LHCN-M2 (cell line): ENCODE results near the gene FER. TPM values are rescaled to one million over a fixed set of nuclear protein-coding genes. Genes with fewer than 3 reads are reported as not detected.
"Not testable (repeated sequence)": the region's sequence is repeated elsewhere in the genome, so short reads cannot be mapped to it uniquely, and the experiment has no call there.

Experiments used
- DNase-seq: peaks from one replicate; pipeline ENCODE4 v3.0.0-alpha.2; 2012; ENCODE audit warnings: low read depth
- total RNA-seq: library from RNA; depleted of rRNA; stranded (reverse); fragments of >200 nt; gene quantifications from 2 replicates; pipeline ENCODE4 v1.2.3, GENCODE V29; 2014

The FER gene
- total RNA-seq, 1 experiment from 2014 or later = 11.8 TPM

DNA sequence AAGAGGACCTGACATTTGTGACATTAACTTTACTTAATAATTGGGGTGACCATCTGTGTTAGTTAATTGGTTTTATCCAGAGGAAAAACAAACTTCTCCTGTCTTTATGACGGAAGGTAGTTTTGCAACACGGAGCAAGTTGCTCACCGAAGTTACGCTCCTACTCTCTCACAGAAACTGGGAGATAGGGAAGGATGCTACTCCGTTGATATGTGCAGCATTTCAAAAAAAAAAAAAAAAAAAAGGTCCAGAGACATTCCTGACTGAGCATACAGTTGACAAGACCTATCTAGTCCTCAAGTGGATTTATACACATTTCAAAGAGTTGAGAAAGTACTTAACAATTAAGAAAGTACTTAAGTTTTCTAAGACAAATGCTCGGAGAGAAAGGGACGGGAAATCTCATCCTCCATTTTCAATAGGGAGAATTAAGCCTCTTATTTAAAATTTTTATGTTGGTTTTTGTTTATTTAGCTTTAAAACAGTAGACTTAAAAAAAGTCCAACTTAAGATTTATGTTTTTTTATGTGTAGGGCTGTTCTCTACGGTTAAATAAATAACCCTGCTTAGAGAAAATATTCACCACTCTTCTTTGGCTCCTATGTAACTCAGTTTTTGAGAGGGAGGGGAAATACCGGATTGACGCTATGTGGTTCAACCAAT is 455 bp upstream of the FER start:
- no peak for DNase-seq

DNA sequence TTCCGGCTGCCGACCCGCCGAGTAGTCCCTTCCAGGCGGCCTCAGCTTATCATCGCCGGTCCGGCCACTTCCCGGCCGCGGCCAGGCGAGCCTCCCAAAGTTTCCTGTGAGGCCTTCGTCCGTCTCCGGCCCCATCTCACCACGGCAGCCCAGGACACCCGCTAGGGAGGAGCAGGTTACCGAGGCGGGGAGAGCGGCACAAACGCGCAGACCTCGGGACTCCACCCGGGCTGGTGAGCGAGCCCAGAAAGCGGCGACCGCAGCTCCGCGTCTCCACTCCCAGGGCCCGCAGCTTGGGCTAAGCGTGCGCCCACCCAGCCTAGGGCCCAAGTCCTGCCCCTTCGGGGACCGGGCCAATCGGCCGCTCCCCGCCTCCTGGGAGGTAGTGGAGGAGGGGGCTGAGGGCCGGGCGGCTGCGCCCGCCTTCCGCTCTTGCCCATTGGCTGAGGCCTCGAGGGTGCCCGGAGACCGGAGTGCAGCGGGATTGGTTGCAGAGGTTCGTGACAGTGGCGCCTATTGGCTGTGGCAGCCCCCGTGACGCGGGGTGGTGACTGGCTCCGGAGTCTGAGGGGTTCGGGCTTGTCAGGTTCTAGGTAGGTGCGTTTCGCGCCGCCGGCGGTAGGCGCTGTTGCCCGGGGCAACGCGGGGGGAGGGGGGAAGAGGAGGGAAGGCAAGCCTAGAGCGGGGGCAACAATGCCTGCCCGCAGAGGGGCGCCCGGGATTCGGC is 867 bp downstream of the FER start:
- peak; percentile 98 for DNase-seq

DNA sequence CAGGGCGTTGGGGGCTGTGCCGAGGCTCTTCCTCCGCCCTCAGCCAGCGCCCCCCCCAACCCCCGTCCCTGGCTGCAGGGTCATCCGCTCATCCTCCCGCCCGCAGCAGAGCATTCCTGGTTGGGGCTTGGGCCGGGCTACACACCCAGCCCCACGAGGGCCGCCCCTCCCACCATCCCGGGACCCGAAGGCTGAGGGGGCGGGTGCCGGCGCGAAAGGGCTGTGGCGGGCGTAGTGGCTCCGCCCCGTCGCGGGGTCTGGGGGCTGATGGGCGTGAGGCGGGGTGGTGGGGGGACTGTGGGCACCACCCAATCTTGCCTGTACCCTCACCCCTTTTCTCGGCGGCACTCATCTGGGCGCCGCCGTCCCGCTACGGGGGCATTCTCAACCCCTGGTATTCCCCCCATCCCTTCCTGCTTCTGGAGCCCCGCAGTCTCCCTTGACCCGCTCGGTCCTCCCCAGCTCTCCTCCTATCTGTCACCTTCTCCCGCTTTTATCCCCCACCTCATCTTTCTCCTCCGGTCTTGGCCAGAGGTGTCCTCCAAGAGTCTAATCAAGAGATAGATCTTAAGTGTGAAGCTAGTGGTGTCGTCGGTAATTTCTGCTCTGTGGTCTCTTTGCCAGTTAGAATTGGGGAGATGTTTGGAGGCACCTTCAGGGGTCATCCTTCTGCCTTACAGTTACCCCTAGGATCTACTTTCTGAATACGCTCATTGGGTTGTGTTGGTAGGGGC is 1.6 kb downstream of the FER start:
- peak; percentile 37 for DNase-seq

DNA sequence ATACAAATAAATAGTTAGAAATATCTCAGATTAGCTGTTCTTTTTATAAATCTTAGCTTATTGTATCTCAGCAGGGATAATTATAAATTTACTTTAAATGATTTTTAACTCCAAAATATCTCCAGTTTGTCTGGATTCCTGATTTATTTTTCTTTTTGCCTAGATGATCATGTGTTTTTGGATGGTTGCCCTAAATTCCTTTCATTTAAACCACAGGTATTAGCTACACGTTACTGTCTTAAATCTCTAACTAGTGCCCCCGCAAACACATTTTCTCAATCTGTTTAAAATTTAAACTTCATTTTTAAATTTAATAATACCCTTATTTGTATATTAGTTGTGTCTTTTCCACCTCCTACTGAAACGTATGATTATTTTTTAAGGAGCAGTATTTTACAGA is 5.6 kb downstream of the FER start:
- peak; percentile 26 for DNase-seq

- peak; percentile 57 for DNase-seq
Observed at GRCh38 chr5:108753877-108754276, 6.2 kb downstream of the FER start.

DNA sequence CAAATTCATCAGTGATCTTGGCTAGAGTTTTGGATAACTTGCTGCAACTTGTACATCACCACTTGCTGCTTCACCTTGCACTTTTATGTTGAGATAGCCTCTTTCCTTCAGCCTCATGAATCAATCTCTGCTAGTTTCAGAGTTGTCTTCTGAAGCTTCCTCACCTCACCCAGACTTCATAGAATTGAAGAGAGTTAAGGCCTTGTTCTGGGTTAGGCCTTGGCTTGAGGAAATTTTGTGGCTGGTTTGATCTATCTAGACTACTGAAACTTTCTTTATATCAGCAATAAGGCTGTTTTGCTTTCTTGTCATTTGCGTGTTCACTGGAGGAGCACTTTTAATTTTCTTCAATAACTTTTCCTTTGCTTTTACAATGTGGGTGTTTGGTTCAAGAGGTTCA is 12.8 kb downstream of the FER start:
- no peak for DNase-seq

DNA sequence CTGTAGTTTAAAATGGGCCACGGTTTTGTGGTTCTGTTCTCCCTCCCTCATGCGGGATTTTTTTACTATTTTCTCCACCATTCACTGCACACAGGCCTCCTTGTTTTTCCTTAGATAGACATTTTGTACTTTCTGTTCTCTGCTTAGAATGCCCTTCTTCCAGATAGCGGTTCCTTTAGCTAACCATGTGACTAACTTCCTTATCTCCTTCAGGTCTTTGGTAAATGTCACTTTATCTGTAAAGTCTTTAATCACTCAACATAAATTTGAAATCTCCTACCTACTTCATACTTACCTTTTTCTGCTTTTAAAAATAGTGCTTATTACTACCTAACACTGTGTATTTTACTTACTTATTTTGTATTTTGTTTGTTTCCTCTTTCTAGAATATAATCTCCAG is 15.0 kb downstream of the FER start:
- no peak for DNase-seq

DNA sequence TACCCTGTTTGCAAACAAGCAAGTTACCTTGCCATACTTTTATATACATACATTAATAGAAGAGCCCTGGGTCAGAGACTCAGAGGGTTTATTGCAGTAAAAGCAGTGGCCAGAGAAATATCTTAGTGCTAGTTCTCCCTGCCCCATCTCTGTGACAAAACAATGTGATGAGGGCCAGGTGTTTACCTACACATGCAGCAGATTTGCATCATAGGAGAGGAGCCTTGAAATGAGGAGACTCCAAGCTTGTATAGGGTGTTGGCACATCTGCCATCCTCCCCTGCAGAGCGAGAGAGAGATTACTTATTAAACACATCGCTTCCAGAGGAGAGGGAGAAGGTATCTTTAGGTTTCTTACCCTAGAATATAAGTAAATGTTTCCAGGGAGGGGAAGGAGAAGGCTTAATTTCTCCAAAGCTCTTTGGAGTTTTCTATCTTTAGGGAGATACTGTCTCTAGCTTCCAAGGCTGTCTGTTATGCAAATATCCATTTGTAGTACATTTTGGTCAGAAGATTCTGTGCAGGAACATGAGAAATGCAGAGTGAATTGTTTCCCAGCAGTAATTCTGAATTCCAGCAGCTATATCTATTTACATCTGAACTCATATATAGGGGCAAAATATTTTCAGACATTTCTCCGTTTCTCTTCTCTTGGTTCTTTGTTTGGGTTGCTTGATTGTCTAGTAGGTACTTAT is 15.7 kb downstream of the FER start:
- DNase-seq = no peak

DNA sequence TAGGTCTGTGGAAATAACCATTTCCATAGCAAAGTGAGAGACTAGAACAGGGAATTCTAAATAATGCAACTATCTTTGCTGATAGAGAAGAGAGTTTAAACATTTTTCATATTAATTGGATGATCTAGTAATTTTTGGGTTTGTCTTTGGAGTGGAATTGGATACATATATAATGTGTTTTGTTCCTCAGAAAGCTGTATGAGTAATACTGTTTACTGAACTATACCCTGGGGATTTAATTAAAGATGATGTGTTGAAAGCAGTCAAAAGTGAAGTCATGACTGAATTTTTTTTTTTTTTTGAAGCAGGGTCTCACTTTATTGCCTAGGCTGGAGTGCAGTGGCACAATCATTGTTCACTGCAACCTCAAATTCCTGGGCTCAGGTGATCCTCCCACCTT is 17.9 kb downstream of the FER start:
- DNase-seq = peak; percentile 52

DNA sequence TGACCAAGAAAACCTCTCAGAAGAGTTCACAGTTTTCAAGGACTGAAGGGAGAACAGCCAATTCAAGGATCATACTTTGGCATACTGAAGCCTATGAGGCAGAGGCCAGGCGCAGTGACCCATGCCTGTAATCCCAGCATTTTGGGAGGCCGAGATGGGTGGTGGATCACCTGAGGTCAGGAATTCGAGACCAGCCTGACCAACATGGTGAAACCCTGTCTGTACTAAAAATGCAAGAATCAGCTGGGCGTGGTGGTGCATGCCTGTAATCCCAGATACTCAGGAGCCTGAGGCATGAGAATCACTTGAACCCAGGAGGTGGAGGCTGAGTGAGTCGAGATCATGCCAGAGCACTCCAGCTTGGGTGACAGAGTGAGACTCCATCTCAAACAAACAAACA is 19.2 kb downstream of the FER start:
- not testable (repeated sequence) for DNase-seq

- no peak for DNase-seq
Observed at GRCh38 chr5:108769352-108769751, 21.7 kb downstream of the FER start.

DNA sequence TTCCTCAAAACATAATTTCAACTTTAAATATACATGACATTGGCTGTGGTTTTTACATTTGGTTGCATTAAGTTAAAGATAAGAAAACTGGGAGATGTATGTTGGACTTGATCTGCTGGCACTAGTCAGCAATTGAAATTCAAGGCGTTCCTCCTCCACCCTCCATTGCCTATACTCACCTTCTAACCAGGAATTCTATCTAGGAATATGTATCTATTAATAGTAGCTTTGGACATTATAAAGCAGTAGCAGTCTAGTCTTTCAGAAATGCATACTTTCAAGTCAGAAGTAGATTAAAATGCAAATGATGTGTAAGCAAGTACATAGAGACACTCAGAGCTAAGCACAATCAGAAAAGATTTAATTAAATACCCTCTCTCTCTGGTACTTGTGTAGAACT is 24.9 kb downstream of the FER start:
- no peak for DNase-seq

- DNase-seq = no peak
Observed at GRCh38 chr5:108773330-108773729, 25.6 kb downstream of the FER start.

DNA sequence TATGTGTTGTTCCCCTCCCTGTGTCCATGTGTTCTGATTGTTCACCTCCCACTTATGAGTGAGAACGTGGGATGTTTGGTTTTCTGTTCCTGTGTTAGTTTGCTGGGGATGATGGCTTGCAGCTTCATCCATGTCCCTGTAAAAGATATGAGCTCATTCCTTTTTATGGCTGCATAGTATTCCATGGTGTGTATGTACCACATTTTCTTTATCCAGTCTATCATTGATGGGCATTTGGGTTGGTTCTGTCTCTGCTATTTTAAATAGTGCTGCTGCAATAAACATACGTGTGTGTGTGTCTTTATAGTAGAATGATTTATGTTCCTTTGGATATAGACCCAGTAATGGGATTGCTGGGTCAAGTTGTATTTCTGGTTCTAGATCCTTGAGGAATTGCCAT is 26.4 kb downstream of the FER start:
- DNase-seq = not testable (repeated sequence)

DNA sequence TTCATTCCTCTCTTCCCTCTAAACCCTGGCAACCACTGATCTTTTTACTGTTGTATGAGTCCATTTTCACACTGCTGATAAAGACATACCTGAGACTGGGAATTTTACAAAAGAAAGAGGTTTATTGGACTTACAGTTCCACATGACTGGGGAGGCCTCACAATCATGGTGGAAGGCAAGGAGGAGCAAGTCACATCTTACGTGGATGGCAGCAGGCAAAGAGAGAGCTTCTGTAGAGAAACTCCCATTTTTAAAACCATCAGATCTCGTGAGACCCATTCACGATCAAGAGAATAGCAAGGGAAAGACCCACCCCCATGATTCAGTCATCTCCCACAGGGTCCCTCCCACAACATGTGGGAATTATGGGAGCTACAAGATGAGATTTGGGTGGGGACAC is 29.9 kb downstream of the FER start:
- DNase-seq = not testable (repeated sequence)

DNA sequence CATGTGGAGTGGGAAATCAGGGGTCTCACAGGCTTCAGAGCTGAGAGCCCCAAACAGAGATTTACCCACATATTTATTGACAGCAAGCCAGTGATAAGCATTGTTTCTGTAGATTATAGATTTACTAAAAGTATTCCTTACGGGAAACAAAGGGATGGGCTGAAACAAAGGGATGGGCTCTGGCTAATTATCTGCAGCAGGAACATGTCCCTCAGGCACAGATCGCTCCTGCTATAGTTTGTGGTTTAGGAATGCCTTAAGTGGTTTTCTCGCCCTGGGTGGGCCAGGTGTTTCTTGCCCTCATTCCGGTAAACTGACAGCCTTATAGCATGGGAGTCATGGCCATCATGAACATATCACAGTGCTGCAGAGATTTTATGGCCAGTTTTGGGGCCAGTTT is 36.9 kb downstream of the FER start:
- DNase-seq = not testable (repeated sequence)

DNA sequence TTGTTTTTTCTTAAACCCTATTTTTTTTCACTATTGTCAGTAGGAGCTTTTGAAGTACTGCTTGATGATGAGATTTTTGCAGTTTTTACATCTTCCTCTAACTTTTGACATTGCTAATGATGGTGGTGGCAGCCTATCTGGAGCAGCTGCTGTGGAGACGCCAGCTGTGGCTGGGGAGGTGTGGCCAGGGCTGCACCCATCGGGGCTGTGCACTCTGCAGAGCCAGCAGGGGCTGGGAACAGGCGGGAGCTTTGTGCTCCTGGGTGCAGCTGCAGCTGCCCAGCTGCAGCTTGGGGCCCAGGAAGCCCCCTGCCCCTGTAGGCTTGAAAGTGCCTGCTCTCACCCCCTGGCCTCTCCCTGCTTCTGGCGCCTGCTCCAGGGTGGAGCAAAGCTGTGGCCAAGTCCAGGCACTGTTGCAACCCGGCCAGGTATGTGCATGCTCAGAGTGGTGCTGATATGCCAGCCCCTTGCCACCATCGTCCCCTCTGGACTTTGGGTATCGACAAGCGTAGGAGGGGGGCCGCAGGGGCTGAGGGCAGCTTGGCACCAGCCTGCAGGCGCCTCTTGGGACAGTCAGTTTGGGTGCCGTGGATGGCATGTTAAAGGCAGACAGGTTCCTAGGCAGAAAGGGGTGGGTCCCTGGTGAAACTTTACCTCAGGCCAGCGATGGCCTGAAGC is 39.2 kb downstream of the FER start:
- DNase-seq = peak; percentile 38

- peak; percentile 41 for DNase-seq
Observed at GRCh38 chr5:108788142-108788541, 40.4 kb downstream of the FER start.

DNA sequence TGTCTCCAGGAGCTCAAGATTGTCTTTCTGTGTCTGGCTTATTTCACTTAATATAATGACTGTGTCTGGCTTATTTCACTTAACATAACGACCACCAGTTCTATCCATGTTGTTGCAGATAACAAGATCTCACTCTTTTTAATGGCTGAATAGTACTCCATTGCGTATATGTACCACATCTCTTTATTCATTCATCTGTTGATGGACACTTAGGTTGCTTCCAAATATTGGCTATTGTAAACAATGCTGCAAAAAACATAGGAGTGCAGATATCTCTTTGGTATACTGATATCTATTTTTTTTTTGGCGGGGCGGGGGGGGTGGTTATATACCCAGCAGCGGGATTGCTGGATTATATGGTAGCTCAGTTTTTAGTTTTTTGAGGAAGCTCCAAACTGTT is 45.5 kb downstream of the FER start:
- no peak for DNase-seq

DNA sequence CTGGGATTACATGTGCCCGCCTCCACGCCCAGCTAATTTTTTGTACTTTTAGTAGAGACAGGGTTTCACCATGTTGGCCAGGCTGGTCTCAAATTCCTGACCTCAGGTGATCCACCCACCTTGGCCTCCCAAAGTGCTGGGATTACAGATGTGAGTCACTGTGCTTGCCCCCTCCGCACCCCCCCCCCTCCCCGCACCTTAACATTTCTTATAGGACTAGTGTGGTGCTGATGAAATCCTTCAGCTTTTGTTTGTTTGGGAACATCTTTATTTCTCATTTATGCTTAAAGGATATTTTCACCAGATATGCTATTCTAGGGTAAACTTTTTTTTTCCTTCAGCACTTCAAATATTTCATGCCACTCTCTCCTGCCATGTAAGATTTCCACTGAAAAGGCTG is 46.7 kb downstream of the FER start:
- DNase-seq = not testable (repeated sequence)

DNA sequence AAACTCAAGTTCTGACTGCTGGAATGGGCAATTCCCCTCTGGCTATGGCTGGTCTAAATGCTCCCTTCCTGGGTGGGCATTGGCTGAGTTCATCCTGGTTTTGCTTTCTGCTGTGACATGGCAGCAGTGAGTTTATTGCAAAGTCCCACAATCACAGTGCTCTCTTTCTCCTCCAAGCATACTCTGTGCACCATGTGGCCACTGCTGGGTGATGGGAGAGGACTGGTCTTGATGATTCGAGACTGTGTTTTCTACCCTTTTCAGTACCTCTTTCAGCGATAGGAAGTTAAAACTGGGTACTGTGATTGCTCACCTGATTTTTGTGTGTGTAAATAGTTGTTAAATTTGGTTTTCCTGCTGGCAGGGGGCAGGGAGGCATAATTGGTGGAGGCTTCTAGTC is 49.7 kb downstream of the FER start:
- DNase-seq = no peak

GRCh38 chr5:108797986-108798385 is 50.3 kb downstream of the FER start:
- DNase-seq = no peak
